Mucosa of rectum (tissue), 2 donors: ENCODE data around the gene TMEM247.
"Not testable (repeated sequence)": the region's sequence is repeated elsewhere in the genome, so short reads cannot be mapped to it uniquely, and the experiment has no call there.

ENCODE experiments used
- H3K27ac ChIP-seq, 2 donors: one replicate each; pipeline ENCODE4 v1.7.0; 2013; ENCODE audit warnings: inconsistent platforms in 2 of 2, low read depth in 2 of 2, low read length in 2 of 2
- H3K27me3 ChIP-seq, 2 donors: one replicate each; pipeline ENCODE4 v1.7.0; 2013; ENCODE audit warnings: low read length in 2 of 2; ENCODE audit not compliant: control insufficient read depth in 2 of 2, insufficient read depth in 2 of 2
- H3K36me3 ChIP-seq, 2 donors: one replicate each; pipeline ENCODE4 v1.7.0; 2013; ENCODE audit warnings: low read length in 2 of 2; ENCODE audit not compliant: control insufficient read depth in 2 of 2, insufficient read depth in 2 of 2
- H3K4me1 ChIP-seq, 2 donors: one replicate each; pipeline ENCODE4 v1.7.0; 2013; ENCODE audit warnings: low read length in 2 of 2, mild to moderate bottlenecking in 1 of 2; ENCODE audit not compliant: control insufficient read depth in 2 of 2, insufficient read depth in 2 of 2
- H3K4me3 ChIP-seq, 2 donors: one replicate each; pipeline ENCODE4 v1.7.0; 2013; ENCODE audit warnings: low read length in 2 of 2
- H3K9ac ChIP-seq, 2 donors: one replicate each; pipeline ENCODE4 v1.7.0; 2013; ENCODE audit warnings: low read length in 2 of 2, low read depth in 1 of 2, mild to moderate bottlenecking in 1 of 2
- H3K9me3 ChIP-seq, 2 donors: one replicate each; pipeline ENCODE4 v1.7.0; 2013; ENCODE audit warnings: low read length in 2 of 2; ENCODE audit not compliant: control insufficient read depth in 2 of 2
- donor health status: healthy.
- donor health status: Normal muscosa, but diverticular disease.

TMEM247 gene

DNA sequence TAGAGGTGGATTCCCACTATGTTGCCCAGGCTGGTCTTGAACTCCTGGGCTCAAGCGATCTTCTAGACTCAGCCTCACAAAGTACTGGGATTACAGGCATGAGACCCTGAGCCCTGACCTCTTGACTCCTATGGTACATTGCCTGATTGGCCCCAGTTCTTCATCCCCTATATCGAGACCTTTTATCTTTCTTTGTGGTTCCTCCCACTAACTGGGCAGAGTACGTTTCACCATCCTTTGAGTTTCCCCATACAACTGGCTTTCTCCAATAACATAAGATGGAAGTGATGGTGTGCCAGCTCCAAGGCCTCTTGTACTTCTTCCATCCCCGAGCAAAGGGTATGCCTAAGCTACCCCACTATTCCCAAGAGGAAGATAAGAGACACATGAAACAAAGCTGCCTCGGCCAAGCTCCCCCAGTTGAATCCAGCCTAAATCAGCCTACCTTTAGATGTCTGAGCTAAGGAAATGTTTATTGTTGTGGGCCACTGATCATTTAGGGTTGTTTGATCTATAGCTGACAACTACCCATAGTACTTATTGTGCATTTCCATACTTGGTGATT lies 8.3 kb upstream of the TMEM247 start:
- no peaks in the 10 kb centered on the region for H3K4me1 ChIP-seq
- H3K27me3 ChIP-seq = no peaks in the 10 kb centered on the region
- H3K36me3 ChIP-seq = no peaks in the 10 kb centered on the region
- no peaks in the 10 kb centered on the region for H3K9me3 ChIP-seq
- H3K9ac ChIP-seq = no peak overlapping the region
- H3K27ac ChIP-seq = no peak overlapping the region
- H3K4me3 ChIP-seq = no peak overlapping the region

- H3K9me3 ChIP-seq = no peaks in the 10 kb centered on the region
- no peak overlapping the region for H3K9ac ChIP-seq
- no peaks in the 10 kb centered on the region for H3K4me1 ChIP-seq
- H3K27me3 ChIP-seq = no peaks in the 10 kb centered on the region
- no peak overlapping the region for H3K27ac ChIP-seq
- no peak overlapping the region for H3K4me3 ChIP-seq
- no peaks in the 10 kb centered on the region for H3K36me3 ChIP-seq
Observed at GRCh38 chr2:46471697-46472096, 7.7 kb upstream of the TMEM247 start.

DNA sequence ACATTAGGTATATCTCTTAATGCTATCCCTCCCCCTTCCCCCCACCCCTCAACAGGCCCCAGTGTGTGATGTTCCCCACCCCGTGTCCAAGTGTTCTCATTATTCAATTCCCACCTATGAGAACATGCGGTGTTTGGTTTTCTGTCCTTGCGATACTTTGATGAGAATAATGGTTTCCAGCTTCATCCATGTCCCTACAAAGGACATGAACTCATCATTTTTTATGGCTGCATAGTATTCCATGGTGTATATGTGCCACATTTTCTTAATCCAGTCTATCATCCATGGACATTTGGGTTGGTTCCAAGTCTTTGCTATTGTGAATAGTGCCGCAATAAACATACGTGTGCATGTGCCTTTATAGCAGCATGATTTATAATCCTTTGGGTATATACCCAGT lies 7.2 kb upstream of the TMEM247 start:
- H3K36me3 ChIP-seq, H3K4me3 ChIP-seq, H3K4me1 ChIP-seq, H3K9ac ChIP-seq, H3K27ac ChIP-seq, H3K9me3 ChIP-seq, H3K27me3 ChIP-seq: not testable (repeated sequence)

GRCh38 chr2:46477462-46477861 lies 1.9 kb upstream of the TMEM247 start:
- not testable (repeated sequence) for H3K27ac ChIP-seq, H3K36me3 ChIP-seq, H3K9me3 ChIP-seq, H3K9ac ChIP-seq, H3K4me3 ChIP-seq, H3K4me1 ChIP-seq, H3K27me3 ChIP-seq

- peaks cover 0 to 2% of the 10 kb centered on the region in 2 donors for H3K27me3 ChIP-seq
- no peak overlapping the region for H3K9ac ChIP-seq
- H3K27ac ChIP-seq = no peak overlapping the region
- no peaks in the 10 kb centered on the region for H3K4me1 ChIP-seq
- no peaks in the 10 kb centered on the region for H3K36me3 ChIP-seq
- no peak overlapping the region for H3K4me3 ChIP-seq
- no peaks in the 10 kb centered on the region for H3K9me3 ChIP-seq
Observed at GRCh38 chr2:46477925-46478324, 1.4 kb upstream of the TMEM247 start.

DNA sequence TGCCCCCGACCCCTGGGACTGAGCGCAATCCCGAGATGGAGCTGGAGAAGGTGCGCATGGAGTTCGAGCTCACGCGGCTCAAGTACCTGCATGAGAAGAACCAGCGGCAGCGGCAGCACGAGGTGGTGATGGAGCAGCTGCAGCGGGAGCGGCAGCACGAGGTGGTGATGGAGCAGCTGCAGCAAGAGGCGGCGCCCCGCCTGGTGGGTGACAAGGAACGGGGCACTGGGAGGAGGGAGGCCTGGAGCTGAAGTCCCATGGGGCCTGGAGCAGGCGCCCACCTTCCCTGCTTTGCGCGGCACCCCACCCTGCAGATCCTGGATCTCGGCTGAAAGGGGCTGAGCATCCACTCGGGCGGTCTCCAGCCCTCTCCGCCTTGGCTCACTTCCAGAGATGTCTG lies 1.2 kb downstream of the TMEM247 start:
- Histone ChIP-seq H3K4me3 (no peak overlapping the region), H3K36me3 (no peaks in the 10 kb centered on the region), H3K27me3 (peaks cover 0 to 2% of the 10 kb centered on the region in 2 donors), H3K9ac (no peak overlapping the region), H3K27ac (no peak overlapping the region), H3K4me1 (no peaks in the 10 kb centered on the region), H3K9me3 (no peaks in the 10 kb centered on the region)

DNA sequence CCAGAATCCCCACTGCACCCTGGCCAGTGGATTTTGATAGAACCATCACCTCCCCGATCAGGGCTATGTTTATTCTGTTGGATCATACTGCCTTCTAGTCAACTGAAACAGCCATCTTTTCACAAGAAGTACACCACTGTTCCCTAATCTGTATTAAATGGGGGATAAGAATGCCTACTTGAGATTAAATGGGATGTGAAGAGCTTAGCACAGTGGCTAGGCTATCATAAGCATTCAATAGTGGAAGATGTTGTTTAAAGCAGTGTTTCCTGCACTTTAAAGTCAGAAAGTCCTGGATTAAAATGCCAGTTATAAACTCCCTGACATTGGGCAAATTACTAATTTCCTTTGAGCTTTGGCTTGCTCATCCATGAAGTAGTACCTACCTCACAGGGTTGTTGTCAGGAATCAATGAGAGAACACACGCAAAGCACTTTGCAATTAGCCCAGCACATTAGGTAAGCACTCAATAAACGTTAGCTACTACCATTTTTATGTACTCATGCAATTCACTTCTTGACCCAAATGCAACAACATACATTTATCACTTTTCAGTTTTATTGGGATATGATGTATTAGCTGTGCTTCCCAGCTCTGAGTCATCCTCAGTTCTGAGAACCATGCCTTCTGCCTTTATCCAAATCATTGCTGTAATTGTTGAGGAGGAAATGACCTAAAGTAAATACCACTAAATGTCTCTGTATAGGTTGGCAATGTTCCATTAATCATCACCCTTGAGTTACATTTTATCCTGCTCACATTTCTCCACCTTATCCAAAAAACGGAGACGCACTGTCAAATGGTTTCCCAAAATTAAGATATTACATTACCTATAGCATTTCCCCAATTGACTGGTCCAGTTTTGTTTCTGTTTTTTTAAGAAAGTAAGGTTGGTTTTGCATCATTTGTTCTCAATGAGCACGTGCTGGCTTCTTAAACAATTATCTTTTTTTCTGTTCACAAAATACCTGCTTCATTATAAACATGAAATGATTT lies 2.1 kb downstream of the TMEM247 start:
- Histone ChIP-seq H3K36me3 (no peaks in the 10 kb centered on the region), H3K4me3 (no peak overlapping the region), H3K4me1 (no peaks in the 10 kb centered on the region), H3K9ac (no peak overlapping the region), H3K27me3 (peaks cover 0 to 2% of the 10 kb centered on the region in 2 donors), H3K27ac (no peak overlapping the region), H3K9me3 (no peaks in the 10 kb centered on the region)

GRCh38 chr2:46482490-46482889 lies 3.1 kb downstream of the TMEM247 start:
- Histone ChIP-seq H3K36me3 (no peaks in the 10 kb centered on the region), H3K9ac (no peak overlapping the region), H3K27me3 (peaks cover 0 to 2% of the 10 kb centered on the region in 2 donors), H3K27ac (no peak overlapping the region), H3K4me1 (no peaks in the 10 kb centered on the region), H3K9me3 (no peaks in the 10 kb centered on the region), H3K4me3 (no peak overlapping the region)

DNA sequence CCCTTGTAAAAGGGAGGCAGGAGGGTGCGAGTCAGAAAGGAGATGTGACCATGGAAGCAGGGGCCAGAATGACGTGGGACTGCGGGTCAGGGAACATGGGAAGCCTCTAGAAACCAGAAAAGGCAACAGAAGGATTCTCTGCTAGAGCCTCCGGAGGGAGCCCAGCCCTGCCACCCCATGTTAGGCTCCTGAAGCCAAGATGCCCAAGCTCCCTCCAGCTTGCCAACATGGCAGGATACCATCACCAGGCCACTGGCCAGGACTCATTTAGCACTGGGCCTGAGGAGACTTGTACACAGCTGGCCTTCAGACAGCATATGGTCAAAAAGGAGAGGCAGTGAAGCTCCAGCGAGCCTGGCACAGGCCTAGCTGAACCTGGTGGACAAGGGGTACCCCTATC lies 5.6 kb downstream of the TMEM247 start:
- Histone ChIP-seq H3K9me3 (no peaks in the 10 kb centered on the region), H3K9ac (no peak overlapping the region), H3K27me3 (no peaks in the 10 kb centered on the region), H3K27ac (no peak overlapping the region), H3K4me1 (peaks cover 0 to under 1% of the 10 kb centered on the region in 2 donors), H3K4me3 (no peak overlapping the region), H3K36me3 (no peaks in the 10 kb centered on the region)

DNA sequence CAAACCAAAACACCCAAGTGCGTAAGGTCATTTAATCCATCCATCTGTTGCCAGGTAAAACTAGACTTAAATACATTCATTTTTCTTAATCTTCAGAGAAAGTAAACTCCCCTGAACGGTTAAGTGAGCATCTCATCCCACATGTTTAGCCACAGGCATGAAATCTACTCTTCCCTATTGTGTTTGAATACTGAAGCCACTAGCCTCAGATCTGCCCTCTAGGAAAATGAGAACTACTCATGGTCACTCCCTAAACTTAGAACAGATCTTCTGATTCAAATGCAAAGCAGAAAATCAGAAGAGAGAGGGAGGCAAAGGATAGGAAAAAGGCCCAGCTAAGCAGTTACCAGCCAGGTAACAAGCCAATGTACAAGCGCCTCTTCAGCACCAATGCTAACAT lies 7.1 kb downstream of the TMEM247 start:
- no peak overlapping the region for H3K9ac ChIP-seq
- no peak overlapping the region for H3K27ac ChIP-seq

More for the DNA sequence above, 7.1 kb downstream of the TMEM247 start:
- Histone ChIP-seq H3K9me3 (no peaks in the 10 kb centered on the region), H3K4me1 (peaks cover 3 to 11% of the 10 kb centered on the region in 2 donors), H3K27me3 (no peaks in the 10 kb centered on the region), H3K36me3 (no peaks in the 10 kb centered on the region), H3K4me3 (no peak overlapping the region)
